T47D (cell line): ENCODE measurements around the gene WDR54.
"Not testable (repeated sequence)": the region's sequence is repeated elsewhere in the genome, so short reads cannot be mapped to it uniquely, and the experiment has no call there.

ENCODE experiments used
- DNase-seq, 2 experiments: peaks; one replicate each; pipeline versions ENCODE4 v3.0.0 to v3.0.0-alpha.2; 2011 to 2012; ENCODE audit warnings: low read depth in 1 of 2, low spot score in 1 of 2
- JUND ChIP-seq: IDR thresholded peaks from 2 replicates; pipeline ENCODE4 v1.6.1; 2012; ENCODE audit warnings: low read depth
- in situ Hi-C: cut with HindIII; loops from 2 replicates; pipeline ENCODE4 v1.10.0; 2016; ENCODE audit warnings: low sequenced_read_pairs, low pct_unique_long_range_greater_than_20kb

WDR54 gene

GRCh38 chr2:74457549-74458131 lies 36.1 kb downstream of the WDR54 start:
- in situ Hi-C loops: no loop called here
- no peak for TF ChIP-seq JUND
- peak; percentile 38 to 80 for DNase-seq

- DNase-seq: peak; percentile 90 to 100
- in situ Hi-C loops: no loop called here
- TF ChIP-seq JUND: no peak
Observed at GRCh38 chr2:74458132-74458937, 36.8 kb downstream of the WDR54 start, which contains the start of gene WBP1. WBP1 (plus strand) TSS chr2:74458438; CDS start chr2:74458603, 165 bp downstream.

- TF ChIP-seq JUND: no peak
- in situ Hi-C loops: no loop called here
- no peak for DNase-seq
Observed at GRCh38 chr2:74458938-74459363, 37.4 kb downstream of the WDR54 start.

- in situ Hi-C loops: not testable (repeated sequence)
Observed at GRCh38 chr2:74459503-74460118, 38.1 kb downstream of the WDR54 start.

GRCh38 chr2:74460187-74460586 lies 38.7 kb downstream of the WDR54 start:
- in situ Hi-C loops, DNase-seq: not testable (repeated sequence)

More at GRCh38 chr2:74459503-74460118, 38.1 kb downstream of the WDR54 start:
- not testable (repeated sequence) for DNase-seq

- in situ Hi-C loops: no loop called here
- no peak; the same call in 1 of the 2 replicates for TF ChIP-seq JUND
- peak in 1 of 2 experiments; percentile 29 for DNase-seq
Observed at GRCh38 chr2:74461187-74462053, 39.9 kb downstream of the WDR54 start.

- in situ Hi-C loops: no loop called here
- no peak for DNase-seq
- TF ChIP-seq JUND: no peak
Observed at GRCh38 chr2:74462054-74462785, 40.7 kb downstream of the WDR54 start.

- no peak for DNase-seq
- TF ChIP-seq JUND: no peak
- in situ Hi-C loops: no loop called here
Observed at GRCh38 chr2:74462786-74463105, 41.2 kb downstream of the WDR54 start.

- in situ Hi-C loops: no loop called here
- no peak for DNase-seq
- no peak for TF ChIP-seq JUND
Observed at GRCh38 chr2:74464406-74464805, 42.9 kb downstream of the WDR54 start.

- DNase-seq, in situ Hi-C loops: not testable (repeated sequence)
Observed at GRCh38 chr2:74470742-74471141, 49.2 kb downstream of the WDR54 start.

- no peak for DNase-seq
- no peak for TF ChIP-seq JUND
- in situ Hi-C loops: no loop called here
Observed at GRCh38 chr2:74471332-74472065, 50.0 kb downstream of the WDR54 start.
